Neural crest cell (in vitro differentiated cells): ENCODE measurements around the gene DNAH9. TPM values are rescaled to one million over a fixed set of nuclear protein-coding genes. Genes with fewer than 3 reads are reported as not detected.

ENCODE experiments used
- DNase-seq: peaks from one replicate; pipeline ENCODE4 v3.0.0; 2021; ENCODE audit warnings: low read depth, mixed read lengths, low spot score
- H3K27ac Mint-ChIP-seq: one replicate; pipeline ENCODE4 v1.8.0; 2021; ENCODE audit warnings: mild to moderate bottlenecking, mixed read lengths; ENCODE audit not compliant: unreplicated experiment
- H3K27me3 Mint-ChIP-seq: 2 replicates; pipeline ENCODE4 v1.8.0; 2021; ENCODE audit warnings: low read depth, mild to moderate bottlenecking, mixed read lengths
- H3K36me3 Mint-ChIP-seq: 2 replicates; pipeline ENCODE4 v1.8.0; 2021; ENCODE audit warnings: low read depth, mild to moderate bottlenecking, mixed read lengths
- H3K4me1 Mint-ChIP-seq: 2 replicates; pipeline ENCODE4 v1.8.0; 2021; ENCODE audit warnings: mixed read lengths
- H3K4me3 Mint-ChIP-seq: one replicate; pipeline ENCODE4 v1.8.0; 2021; ENCODE audit warnings: mild to moderate bottlenecking, mixed read lengths
- H3K9me3 Mint-ChIP-seq: 2 replicates; pipeline ENCODE4 v1.8.0; 2021; ENCODE audit warnings: mixed read lengths
- total RNA-seq: library from RNA; stranded (reverse); gene quantifications from 2 replicates; pipeline ENCODE4 v1.2.1, GENCODE V29; 2021
- TF ChIP-seq, protein P1 (sequence below): fragments of 200-600 bp; sonication (generic); conservative IDR thresholded peaks from 2 replicates; pipeline ENCODE4 v1.5.0; 2021; ENCODE audit warnings: antibody characterized with exemption, mild to moderate bottlenecking

DNAH9 gene
- total RNA-seq, 1 donor from 2014 or later, result 18.6 TPM

DNA sequence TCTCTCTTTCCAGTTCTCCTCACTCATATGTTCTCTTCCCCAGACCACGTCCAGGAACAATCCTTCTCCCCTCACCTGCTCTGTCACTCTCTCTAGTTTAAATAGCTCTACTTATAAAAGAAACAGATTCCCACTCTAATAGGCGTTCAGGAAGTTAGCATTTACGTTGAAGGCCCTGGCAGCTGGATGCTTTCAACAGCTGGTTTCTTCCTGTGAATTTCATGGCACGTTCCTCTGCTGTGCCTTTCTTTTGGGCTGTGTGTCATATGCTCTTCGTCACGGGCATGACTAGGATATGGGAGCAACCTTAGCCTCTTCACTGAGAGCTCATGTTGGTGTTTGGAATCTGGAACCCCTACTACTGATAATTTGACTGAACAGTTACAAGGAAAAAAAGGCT, 325.8 kb downstream of the DNAH9 start:
- Mint-ChIP-seq H3K36me3 (peaks cover 13% of the 10 kb centered on the region), H3K27me3 (no peaks in the 10 kb centered on the region), H3K9me3 (peaks cover 8% of the 10 kb centered on the region), H3K4me3 (no peak overlapping the region), H3K4me1 (peaks cover 22% of the 10 kb centered on the region), H3K27ac (peak overlapping the region; percentile 39)
- TF ChIP-seq, protein P1, sequence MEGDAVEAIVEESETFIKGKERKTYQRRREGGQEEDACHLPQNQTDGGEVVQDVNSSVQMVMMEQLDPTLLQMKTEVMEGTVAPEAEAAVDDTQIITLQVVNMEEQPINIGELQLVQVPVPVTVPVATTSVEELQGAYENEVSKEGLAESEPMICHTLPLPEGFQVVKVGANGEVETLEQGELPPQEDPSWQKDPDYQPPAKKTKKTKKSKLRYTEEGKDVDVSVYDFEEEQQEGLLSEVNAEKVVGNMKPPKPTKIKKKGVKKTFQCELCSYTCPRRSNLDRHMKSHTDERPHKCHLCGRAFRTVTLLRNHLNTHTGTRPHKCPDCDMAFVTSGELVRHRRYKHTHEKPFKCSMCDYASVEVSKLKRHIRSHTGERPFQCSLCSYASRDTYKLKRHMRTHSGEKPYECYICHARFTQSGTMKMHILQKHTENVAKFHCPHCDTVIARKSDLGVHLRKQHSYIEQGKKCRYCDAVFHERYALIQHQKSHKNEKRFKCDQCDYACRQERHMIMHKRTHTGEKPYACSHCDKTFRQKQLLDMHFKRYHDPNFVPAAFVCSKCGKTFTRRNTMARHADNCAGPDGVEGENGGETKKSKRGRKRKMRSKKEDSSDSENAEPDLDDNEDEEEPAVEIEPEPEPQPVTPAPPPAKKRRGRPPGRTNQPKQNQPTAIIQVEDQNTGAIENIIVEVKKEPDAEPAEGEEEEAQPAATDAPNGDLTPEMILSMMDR, result no peak
- DNase-seq, result no peak

DNA sequence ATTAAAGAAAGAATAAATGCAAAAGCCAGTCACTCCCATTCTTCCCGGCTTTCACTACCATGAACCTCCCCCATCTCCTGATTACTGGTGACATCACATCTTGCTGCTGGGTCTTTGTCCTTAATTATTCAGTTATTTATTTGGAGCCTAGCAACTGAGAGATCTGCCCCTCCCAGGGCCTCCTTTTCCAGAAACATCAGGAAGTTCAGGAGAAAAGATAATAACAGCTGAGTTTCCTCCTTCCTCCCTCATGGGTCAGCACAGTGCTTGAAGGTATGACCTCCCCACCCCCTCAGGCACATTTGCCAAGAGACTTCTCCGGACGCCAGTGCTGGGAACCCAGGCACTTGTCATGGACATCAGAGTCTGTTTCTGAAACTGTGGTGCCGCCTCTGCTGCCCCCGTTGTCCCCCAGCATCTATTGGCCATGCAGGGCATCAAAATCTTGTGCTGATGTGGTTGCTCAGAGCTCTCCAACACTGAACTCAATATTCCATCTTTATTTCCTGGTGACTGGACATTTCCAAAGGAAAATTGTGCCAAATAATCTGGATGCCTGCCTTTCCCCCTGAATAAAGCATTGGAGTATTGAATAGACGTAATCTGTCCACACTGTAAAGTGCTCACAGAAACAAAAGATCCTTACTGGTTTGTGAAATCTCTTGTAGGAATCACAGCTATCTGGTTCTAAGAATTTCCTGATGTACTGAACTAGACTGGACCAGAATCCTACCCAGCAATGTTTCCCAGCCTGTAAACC, 327.2 kb downstream of the DNAH9 start:
- DNase-seq, result no peak
- peaks cover 8% of the 10 kb centered on the region for H3K9me3 Mint-ChIP-seq
- H3K4me1 Mint-ChIP-seq, result peaks cover 22% of the 10 kb centered on the region
- no peak overlapping the region for H3K4me3 Mint-ChIP-seq
- peak overlapping the region; percentile 83 for H3K27ac Mint-ChIP-seq
- TF ChIP-seq, protein P1, result no peak
- H3K36me3 Mint-ChIP-seq, result peaks cover 13% of the 10 kb centered on the region
- H3K27me3 Mint-ChIP-seq, result no peaks in the 10 kb centered on the region

DNA sequence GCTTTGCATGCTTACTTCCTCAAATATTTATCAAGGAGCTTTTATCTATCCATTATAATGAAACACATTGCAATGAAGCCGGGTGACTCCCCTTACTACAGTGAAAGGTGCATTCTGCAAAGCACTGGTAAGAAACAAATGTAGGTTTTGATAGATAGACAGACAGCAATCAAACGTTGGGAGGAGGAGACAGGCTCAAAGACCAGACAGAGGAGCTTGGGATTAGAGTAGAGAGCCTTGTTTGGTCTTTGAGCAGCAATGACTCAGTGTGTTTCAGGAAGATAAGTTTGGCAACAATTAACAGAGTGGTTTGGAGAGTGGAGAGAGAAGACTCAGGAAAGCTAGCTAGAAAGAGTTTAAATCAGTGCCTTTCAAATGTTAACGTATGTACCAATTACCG, 330.2 kb downstream of the DNAH9 start:
- TF ChIP-seq, protein P1, result no peak
- Mint-ChIP-seq H3K4me1 (peaks cover 22% of the 10 kb centered on the region), H3K27ac (no peak overlapping the region), H3K27me3 (no peaks in the 10 kb centered on the region), H3K4me3 (no peak overlapping the region), H3K9me3 (peaks cover 8% of the 10 kb centered on the region), H3K36me3 (peaks cover 13% of the 10 kb centered on the region)
- no peak for DNase-seq

DNA sequence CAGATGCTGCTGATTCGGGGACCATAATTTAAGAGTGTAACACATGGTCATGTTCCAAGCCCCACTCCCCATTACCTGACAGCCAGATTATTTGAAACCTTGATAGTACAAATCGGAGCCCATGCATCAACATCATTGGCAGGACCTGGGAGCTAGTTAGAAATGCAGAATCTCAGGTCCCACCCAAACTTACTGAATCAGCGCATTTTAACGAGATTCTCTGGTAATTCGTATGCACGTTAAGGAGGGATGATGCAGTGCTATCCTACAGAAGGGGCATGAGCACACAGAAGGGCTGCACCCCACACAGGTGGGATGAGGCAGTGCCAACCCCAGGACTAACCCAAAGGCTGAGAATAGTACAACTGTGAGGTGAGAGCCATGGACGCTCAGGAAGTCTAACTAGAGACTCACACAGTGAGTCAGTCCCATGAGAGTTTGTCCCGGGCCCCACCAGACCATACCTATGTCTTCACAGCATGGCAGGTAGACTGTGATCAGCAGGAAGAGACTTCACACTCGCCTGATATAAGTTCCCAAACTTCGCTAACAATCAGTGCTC, 334.1 kb downstream of the DNAH9 start:
- no peak overlapping the region for H3K4me3 Mint-ChIP-seq
- no peaks in the 10 kb centered on the region for H3K27me3 Mint-ChIP-seq
- H3K4me1 Mint-ChIP-seq, result peaks cover 5% of the 10 kb centered on the region
- no peaks in the 10 kb centered on the region for H3K36me3 Mint-ChIP-seq
- no peak overlapping the region for H3K27ac Mint-ChIP-seq
- TF ChIP-seq, protein P1, result no peak
- no peak for DNase-seq
- H3K9me3 Mint-ChIP-seq, result no peaks in the 10 kb centered on the region

DNA sequence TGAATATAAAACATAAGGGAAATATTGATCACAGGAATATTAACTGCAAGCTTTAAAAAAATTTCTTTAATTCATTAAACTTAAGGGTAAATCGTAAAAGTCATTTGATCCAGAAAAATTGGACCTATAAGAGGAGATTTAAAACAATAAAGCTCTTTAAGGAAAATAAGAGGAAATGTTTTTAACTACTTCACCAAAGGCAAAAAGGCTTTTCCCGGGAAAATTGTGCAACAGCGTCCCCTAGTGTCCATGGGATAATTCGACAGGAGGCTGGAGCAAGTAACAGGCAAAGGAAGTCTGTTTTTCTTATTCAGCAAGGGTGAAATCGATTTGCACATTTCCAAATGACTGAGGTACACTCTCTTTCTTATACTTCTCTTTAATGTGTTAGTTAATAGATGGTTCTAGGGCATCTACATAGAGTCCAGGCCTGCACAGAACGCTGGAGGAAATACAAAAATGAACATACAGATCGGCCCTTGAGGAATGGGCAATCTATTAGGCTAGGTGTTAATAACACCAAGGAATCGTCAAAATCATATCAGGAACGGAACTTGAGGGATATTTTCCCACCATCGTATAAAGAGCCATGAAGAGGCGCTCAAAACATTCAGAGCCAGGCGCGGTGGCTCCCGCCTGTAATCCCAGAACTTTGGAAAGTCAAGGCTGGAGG, 337.6 kb downstream of the DNAH9 start:
- Mint-ChIP-seq H3K27me3 (no peaks in the 10 kb centered on the region), H3K27ac (no peak overlapping the region), H3K4me3 (no peak overlapping the region), H3K36me3 (no peaks in the 10 kb centered on the region), H3K9me3 (no peaks in the 10 kb centered on the region), H3K4me1 (no peaks in the 10 kb centered on the region)
- TF ChIP-seq, protein P1, result peak; percentile 94
- peak; percentile 85 for DNase-seq
